ENCODE results near the gene XYLT2. TPM values are rescaled to one million over a fixed set of nuclear protein-coding genes. Genes with fewer than 3 reads are reported as not detected.

The XYLT2 gene
- total and polyA plus RNA-seq, 2 of the 13 experiments (the other 11 are each of a cell fraction or from before 2014, with no cell fraction given) = 17.0 to 22.1 TPM

- TF ChIP-seq ZNF766 (CRISPR knock-in tag; IDR thresholded peaks at IDR 0.05; ENCODE audit: borderline replicate concordance) = peak; percentile 4; the same call in 1 of the 2 replicates
- no peak for TF ChIP-seq ATF3 (CRISPR knock-in tag; IDR thresholded peaks at IDR 0.05)
- 0 out of 2 replicates have a peak, but pooled peaks have one; percentile 29 for TF ChIP-seq PRDM10 (CRISPR knock-in tag; IDR thresholded peaks at IDR 0.05; ENCODE audit: low read depth)
- no peak for TF ChIP-seq HNF1A (IDR thresholded peaks at IDR 0.05; ENCODE audit: low read depth)
- TF ChIP-seq HNF1A (CRISPR knock-in tag; IDR thresholded peaks at IDR 0.05; ENCODE audit: borderline replicate concordance) = peak; percentile 51; the same call in 1 of the 2 replicates
- no peak for TF ChIP-seq ZXDC (CRISPR knock-in tag; IDR thresholded peaks at IDR 0.05)
- TF ChIP-seq TBX2 (CRISPR knock-in tag; IDR thresholded peaks at IDR 0.05; ENCODE audit: borderline replicate concordance) = peak; percentile 55; the same call in 1 of the 2 replicates
- TF ChIP-seq ARID2 (CRISPR knock-in tag; IDR thresholded peaks at IDR 0.05; ENCODE audit: borderline replicate concordance) = no peak
- TF ChIP-seq SNAPC5 (CRISPR knock-in tag; IDR thresholded peaks at IDR 0.05; ENCODE audit: borderline replicate concordance) = no peak
- no peak for TF ChIP-seq SRSF4 (IDR thresholded peaks at IDR 0.05; ENCODE audit: low read depth, low read length, poor library complexity, severe bottlenecking)
- peak; percentile 59; the same call in 1 of the 2 replicates for TF ChIP-seq TFAP4 (IDR thresholded peaks at IDR 0.05; ENCODE audit: borderline replicate concordance, low read depth)
- TF ChIP-seq JARID2 (CRISPR knock-in tag; IDR thresholded peaks at IDR 0.05; ENCODE audit: insufficient replicate concordance) = no peak
- 0 out of 2 replicates have a peak, but pooled peaks have one; percentile 10 for TF ChIP-seq ELF3 (CRISPR knock-in tag; IDR thresholded peaks at IDR 0.05)
- TF ChIP-seq ZNF572 (CRISPR knock-in tag; IDR thresholded peaks at IDR 0.05) = no peak
- 0 out of 2 replicates have a peak, but pooled peaks have one; percentile 23 for TF ChIP-seq ZNF3 (CRISPR knock-in tag; IDR thresholded peaks at IDR 0.05)
Observed at GRCh38 chr17:50346313-50347116, 589 bp downstream of the XYLT2 start (continued).

Data from HepG2 (cell line).